Activated CD8-positive, alpha-beta T cell treated with anti-CD3 and anti-CD28 coated beads for 36 hours (primary cell): ENCODE results near the gene NUDT19. TPM values are rescaled to one million over a fixed set of nuclear protein-coding genes. Genes with fewer than 3 reads are reported as not detected.
"Not testable (repeated sequence)": the region's sequence is repeated elsewhere in the genome, so short reads cannot be mapped to it uniquely, and the experiment has no call there.

Experiments used
- ATAC-seq: fragments of 200-7000 bp; cut with Tn5 transposase; one replicate; pipeline ENCODE4 v1.10.0; 2021; ENCODE audit warnings: mild to moderate bottlenecking, moderate library complexity
- CTCF ChIA-PET: fragments of 350-600 bp; sonication (Branson Sonifier 250); formaldehyde crosslinking; loops from one replicate; lab custom pipeline; 2021; ENCODE audit warnings: antibody characterized with exemption; lab: Charles Lee
- POLR2A ChIA-PET: fragments of 350-600 bp; sonication (Branson Sonifier 250); formaldehyde crosslinking; loops from one replicate; lab custom pipeline; 2021; ENCODE audit warnings: antibody characterized with exemption; lab: Charles Lee
- DNase-seq: peaks from one replicate; pipeline ENCODE4 v3.0.0-alpha.2; 2020
- H3K27ac Mint-ChIP-seq: one replicate; pipeline ENCODE4 v1.8.0; 2021; ENCODE audit warnings: mild to moderate bottlenecking, mixed read lengths
- H3K27me3 Mint-ChIP-seq: one replicate; pipeline ENCODE4 v1.8.0; 2021; ENCODE audit warnings: mixed read lengths
- H3K36me3 Mint-ChIP-seq: one replicate; pipeline ENCODE4 v1.8.0; 2021; ENCODE audit warnings: low read depth, mixed read lengths
- H3K4me1 Mint-ChIP-seq: one replicate; pipeline ENCODE4 v1.8.0; 2021; ENCODE audit warnings: low read depth, mixed read lengths
- H3K4me3 Mint-ChIP-seq: one replicate; pipeline ENCODE4 v1.8.0; 2021; ENCODE audit warnings: mild to moderate bottlenecking, moderate library complexity, mixed read lengths
- H3K9me3 Mint-ChIP-seq: one replicate; pipeline ENCODE4 v1.8.0; 2021; ENCODE audit warnings: mixed read lengths
- intact Hi-C: fragments of 100-400 bp; cut with micrococcal nuclease; formaldehyde crosslinking; loops from one replicate; pipeline ENCODE4 v1.10.0; 2022
- total RNA-seq, 2 experiments: library from RNA; stranded (reverse); gene quantifications; one replicate each; pipeline ENCODE4 v1.2.3, GENCODE V29; 2021
- TF ChIP-seq, protein P1 (sequence below): fragments of 200-600 bp; IDR thresholded peaks from one replicate; pipeline ENCODE4 v1.8.0; 2022; ENCODE audit warnings: antibody characterized with exemption, mild to moderate bottlenecking

NUDT19 gene
- total RNA-seq, 2 experiments from 2014 or later = 16.1 to 17.5 TPM

- ChIA-PET POLR2A (no interaction called here), CTCF (no interaction called here)
- Mint-ChIP-seq H3K36me3 (peaks cover 28% of the 10 kb centered on the region), H3K4me3 (no peak overlapping the region), H3K27ac (no peak overlapping the region), H3K27me3 (no peaks in the 10 kb centered on the region), H3K4me1 (peaks cover 17% of the 10 kb centered on the region), H3K9me3 (no peaks in the 10 kb centered on the region)
- DNase-seq (no peak), ATAC-seq (no peak)
- intact Hi-C loops = no loop called here
- TF ChIP-seq, protein P1, sequence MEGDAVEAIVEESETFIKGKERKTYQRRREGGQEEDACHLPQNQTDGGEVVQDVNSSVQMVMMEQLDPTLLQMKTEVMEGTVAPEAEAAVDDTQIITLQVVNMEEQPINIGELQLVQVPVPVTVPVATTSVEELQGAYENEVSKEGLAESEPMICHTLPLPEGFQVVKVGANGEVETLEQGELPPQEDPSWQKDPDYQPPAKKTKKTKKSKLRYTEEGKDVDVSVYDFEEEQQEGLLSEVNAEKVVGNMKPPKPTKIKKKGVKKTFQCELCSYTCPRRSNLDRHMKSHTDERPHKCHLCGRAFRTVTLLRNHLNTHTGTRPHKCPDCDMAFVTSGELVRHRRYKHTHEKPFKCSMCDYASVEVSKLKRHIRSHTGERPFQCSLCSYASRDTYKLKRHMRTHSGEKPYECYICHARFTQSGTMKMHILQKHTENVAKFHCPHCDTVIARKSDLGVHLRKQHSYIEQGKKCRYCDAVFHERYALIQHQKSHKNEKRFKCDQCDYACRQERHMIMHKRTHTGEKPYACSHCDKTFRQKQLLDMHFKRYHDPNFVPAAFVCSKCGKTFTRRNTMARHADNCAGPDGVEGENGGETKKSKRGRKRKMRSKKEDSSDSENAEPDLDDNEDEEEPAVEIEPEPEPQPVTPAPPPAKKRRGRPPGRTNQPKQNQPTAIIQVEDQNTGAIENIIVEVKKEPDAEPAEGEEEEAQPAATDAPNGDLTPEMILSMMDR = no peak
These were observed 41.0 kb upstream of the NUDT19 start for GRCh38 chr19:32650671-32651070.

DNA sequence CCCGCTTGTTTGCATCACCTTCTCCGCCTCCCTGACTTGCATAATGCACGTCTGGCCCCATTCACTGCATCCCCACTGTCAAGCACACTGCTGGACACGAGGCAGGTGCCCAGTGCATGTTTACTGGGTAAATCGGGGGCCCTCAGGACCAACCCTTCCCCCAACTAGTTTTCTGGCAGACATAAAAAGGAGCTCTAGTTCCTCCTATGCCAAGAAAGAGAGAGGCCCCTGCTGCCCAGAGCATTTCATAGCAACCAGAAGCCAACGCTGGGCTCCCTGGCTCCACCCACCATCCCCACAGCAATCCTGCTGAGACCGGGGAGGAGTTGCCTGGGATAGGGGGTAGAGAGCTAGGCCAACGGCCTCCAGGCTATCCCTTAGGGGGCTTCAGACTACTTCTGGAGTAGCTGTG is 39.9 kb upstream of the NUDT19 start:
- Mint-ChIP-seq H3K27me3 (no peaks in the 10 kb centered on the region), H3K36me3 (peaks cover 24% of the 10 kb centered on the region), H3K9me3 (no peaks in the 10 kb centered on the region), H3K4me1 (peaks cover 10% of the 10 kb centered on the region), H3K27ac (no peak overlapping the region), H3K4me3 (no peak overlapping the region)
- TF ChIP-seq, protein P1 = no peak
- POLR2A ChIA-PET = no interaction called here
- DNase-seq (no peak), ATAC-seq (no peak)
- intact Hi-C loops = no loop called here
- CTCF ChIA-PET = no interaction called here

- H3K4me1 Mint-ChIP-seq, POLR2A ChIA-PET, DNase-seq, H3K9me3 Mint-ChIP-seq, intact Hi-C loops, H3K27me3 Mint-ChIP-seq, ATAC-seq, H3K4me3 Mint-ChIP-seq, H3K27ac Mint-ChIP-seq, CTCF ChIA-PET: not testable (repeated sequence)
- peaks cover 20% of the 10 kb centered on the region for H3K36me3 Mint-ChIP-seq
These were observed 39.3 kb upstream of the NUDT19 start for GRCh38 chr19:32652331-32652730.

DNA sequence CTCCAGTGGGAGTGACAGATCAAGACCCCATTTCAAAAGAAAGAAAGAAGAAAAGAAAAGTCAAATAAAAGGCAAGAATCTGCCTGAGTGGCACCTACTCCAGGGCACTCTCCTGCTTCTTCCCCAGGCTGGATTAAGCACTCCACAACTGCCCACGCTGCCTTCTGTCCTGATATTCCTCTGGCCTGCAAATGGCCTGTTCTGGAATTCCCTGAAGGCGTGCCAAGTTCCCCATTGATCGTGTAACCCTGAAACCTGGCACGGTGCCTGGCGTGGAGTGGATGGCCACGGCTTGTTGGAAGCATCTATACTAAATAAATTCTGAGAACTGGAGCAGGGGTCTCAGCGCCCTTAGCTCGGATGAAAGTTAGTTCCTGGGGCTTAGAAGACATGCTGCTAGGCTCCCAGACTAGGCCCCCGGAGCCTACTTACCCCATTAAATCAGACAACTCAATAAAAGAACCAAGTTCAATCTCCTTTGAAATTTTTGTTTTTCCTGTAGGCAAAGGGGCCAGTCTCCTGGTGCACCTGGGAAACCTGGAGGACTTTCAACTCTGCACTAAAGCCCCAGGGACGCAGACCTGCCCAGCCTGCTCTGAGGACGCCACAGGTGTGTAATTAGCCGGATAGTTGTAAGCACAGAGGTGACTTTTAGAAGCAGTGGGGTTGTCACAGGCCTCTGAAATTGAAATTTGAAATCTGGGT is 38.6 kb upstream of the NUDT19 start:
- H3K9me3 Mint-ChIP-seq = no peaks in the 10 kb centered on the region
- H3K27ac Mint-ChIP-seq = no peak overlapping the region
- no peaks in the 10 kb centered on the region for H3K4me1 Mint-ChIP-seq
- intact Hi-C loops = no loop called here
- CTCF ChIA-PET = no interaction called here
- H3K27me3 Mint-ChIP-seq = no peaks in the 10 kb centered on the region
- peaks cover 13% of the 10 kb centered on the region for H3K36me3 Mint-ChIP-seq
- POLR2A ChIA-PET = no interaction called here
- ATAC-seq (no peak), DNase-seq (no peak)
- TF ChIP-seq, protein P1 = no peak
- H3K4me3 Mint-ChIP-seq = no peak overlapping the region

DNA sequence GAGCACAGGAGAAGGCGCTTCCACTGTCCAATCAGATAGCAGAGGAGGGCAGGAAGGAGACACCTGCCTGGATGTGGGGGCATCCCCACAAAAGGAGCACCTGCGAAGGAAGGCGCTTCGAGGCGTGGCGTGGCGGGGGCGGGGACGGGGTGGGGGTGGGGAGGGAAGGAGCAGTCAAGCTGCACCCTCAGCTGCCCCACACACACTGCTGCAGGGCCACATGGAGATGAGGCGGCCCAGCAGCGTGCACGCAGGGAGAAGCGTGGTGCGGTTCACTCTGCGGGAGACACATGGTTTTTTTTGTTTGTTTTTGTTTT is 38.1 kb upstream of the NUDT19 start:
- no peaks in the 10 kb centered on the region for H3K9me3 Mint-ChIP-seq
- POLR2A ChIA-PET = no interaction called here
- H3K27ac Mint-ChIP-seq = no peak overlapping the region
- peaks cover 9% of the 10 kb centered on the region for H3K36me3 Mint-ChIP-seq
- H3K4me3 Mint-ChIP-seq = no peak overlapping the region
- DNase-seq (no peak), ATAC-seq (no peak)
- intact Hi-C loops = no loop called here
- TF ChIP-seq, protein P1 = no peak
- CTCF ChIA-PET = no interaction called here
- H3K27me3 Mint-ChIP-seq = no peaks in the 10 kb centered on the region
- no peaks in the 10 kb centered on the region for H3K4me1 Mint-ChIP-seq

- H3K27me3 Mint-ChIP-seq, CTCF ChIA-PET, H3K27ac Mint-ChIP-seq, ATAC-seq, H3K4me1 Mint-ChIP-seq, H3K9me3 Mint-ChIP-seq, DNase-seq, intact Hi-C loops, POLR2A ChIA-PET, H3K4me3 Mint-ChIP-seq, H3K36me3 Mint-ChIP-seq: not testable (repeated sequence)
These were observed 35.2 kb upstream of the NUDT19 start for GRCh38 chr19:32656379-32656778.
